GM23338 (cell line): ENCODE data around the gene NDUFA6.
A peak's percentile ranks its signal among the peaks of the same experiment; 100 is the strongest.

ENCODE experiments used
- CREB1 ChIP-seq: fragments of 250-450 bp; sonication (Bioruptor Pico); IDR thresholded peaks from 2 replicates; pipeline ENCODE4 v1.5.0; 2020; ENCODE audit warnings: low read depth, mild to moderate bottlenecking, moderate library complexity
- EZH2 ChIP-seq: fragments of 200-600 bp; sonication (generic); IDR thresholded peaks from one replicate; pipeline ENCODE4 v1.8.0; 2017; ENCODE audit warnings: antibody characterized with exemption, mild to moderate bottlenecking, low read depth; ENCODE audit not compliant: unreplicated experiment
- EZH2phosphoT487 ChIP-seq: fragments of 200-600 bp; sonication (generic); IDR thresholded peaks from one replicate; pipeline ENCODE4 v1.8.1; 2018; ENCODE audit warnings: antibody characterized with exemption; ENCODE audit not compliant: unreplicated experiment
- JUNB ChIP-seq: IDR thresholded peaks from one replicate; pipeline ENCODE4 v1.6.1; 2016; ENCODE audit warnings: antibody characterized with exemption; ENCODE audit not compliant: unreplicated experiment
- POLR2AphosphoS5 ChIP-seq: IDR thresholded peaks from 2 replicates; pipeline ENCODE4 v1.6.1; 2016; ENCODE audit warnings: antibody characterized with exemption, low read depth
- STAT1 ChIP-seq: IDR thresholded peaks from one replicate; pipeline ENCODE4 v1.6.1; 2016; ENCODE audit warnings: antibody characterized with exemption; ENCODE audit not compliant: unreplicated experiment
- ZNF114 ChIP-seq: fragments of 250-450 bp; sonication (Bioruptor Pico); IDR thresholded peaks from 2 replicates; pipeline ENCODE4 v1.5.0; 2020; ENCODE audit warnings: mild to moderate bottlenecking, moderate library complexity
- ZNF331 ChIP-seq: fragments of 250-450 bp; sonication (Bioruptor Pico); IDR thresholded peaks from 2 replicates; pipeline ENCODE4 v1.5.0; 2020; ENCODE audit warnings: low read depth, mild to moderate bottlenecking, moderate library complexity
- TF ChIP-seq, protein P1 (sequence below), 2 experiments: fragments of 200-600 bp in 1 of 2; sonication (generic) in 1 of 2; conservative IDR thresholded peaks; 2 replicates each; pipeline versions ENCODE4 v1.5.1 to v1.6.1; 2016 to 2017; ENCODE audit warnings: antibody characterized with exemption in 2 of 2, low read depth in 2 of 2, mild to moderate bottlenecking in 2 of 2, moderate library complexity in 1 of 2
- TF ChIP-seq, protein P2 (sequence below): IDR thresholded peaks from one replicate; pipeline ENCODE4 v1.6.1; 2018; ENCODE audit warnings: antibody characterized with exemption; ENCODE audit not compliant: unreplicated experiment
- TF ChIP-seq, protein P3 (sequence below): IDR thresholded peaks from 2 replicates; pipeline ENCODE4 v1.6.1; 2016; ENCODE audit warnings: antibody characterized with exemption
- TF ChIP-seq, protein P4 (sequence below): fragments of 250-450 bp; sonication (Bioruptor Pico); IDR thresholded peaks from 2 replicates; pipeline ENCODE4 v1.5.0; 2020; ENCODE audit warnings: mild to moderate bottlenecking, moderate library complexity

DNA sequence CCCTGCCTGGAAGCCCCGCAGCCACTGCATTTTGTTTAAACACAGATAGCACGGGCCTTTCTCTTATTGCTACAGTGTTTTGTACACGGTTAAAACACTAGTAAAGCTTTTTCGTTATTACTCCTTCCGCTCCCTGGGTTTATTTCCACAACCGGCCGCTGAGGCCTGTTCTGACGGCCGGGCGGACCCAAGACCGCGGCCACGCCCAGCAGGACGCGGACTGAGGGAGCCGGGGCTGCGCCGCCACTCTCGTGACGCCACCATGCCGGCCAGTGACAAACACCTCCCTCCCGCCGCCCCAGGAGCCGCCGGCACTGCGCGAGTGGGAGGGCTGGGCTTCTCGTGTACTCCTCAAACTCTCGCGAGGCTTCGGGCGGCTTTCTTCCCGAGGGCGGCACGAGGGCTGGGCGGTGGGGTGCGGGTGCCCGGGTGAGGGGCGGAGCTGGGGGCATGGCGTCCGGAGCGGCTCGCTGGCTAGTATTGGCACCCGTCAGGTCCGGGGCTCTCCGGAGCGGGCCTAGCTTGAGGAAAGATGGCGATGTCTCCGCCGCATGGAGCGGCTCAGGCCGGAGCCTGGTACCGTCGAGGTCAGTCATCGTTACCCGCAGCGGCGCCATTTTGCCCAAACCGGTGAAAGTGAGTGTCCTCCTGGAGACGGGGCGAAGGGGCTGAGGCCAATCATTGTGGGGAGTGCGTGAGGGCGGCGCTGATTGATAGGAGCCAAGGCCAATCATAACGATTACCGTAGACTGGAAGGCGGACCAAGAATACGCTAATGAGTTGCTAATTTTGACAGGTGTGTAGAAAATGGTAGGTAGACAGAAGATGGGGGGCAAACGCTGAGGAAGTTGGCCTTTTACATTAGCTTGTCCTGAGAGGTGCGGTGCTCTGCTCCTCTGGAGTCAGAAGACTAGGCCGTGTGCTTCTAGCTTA, 11.0 kb downstream of the NDUFA6 start, which contains the start of gene SMDT1:
- TF ChIP-seq, protein P1, sequence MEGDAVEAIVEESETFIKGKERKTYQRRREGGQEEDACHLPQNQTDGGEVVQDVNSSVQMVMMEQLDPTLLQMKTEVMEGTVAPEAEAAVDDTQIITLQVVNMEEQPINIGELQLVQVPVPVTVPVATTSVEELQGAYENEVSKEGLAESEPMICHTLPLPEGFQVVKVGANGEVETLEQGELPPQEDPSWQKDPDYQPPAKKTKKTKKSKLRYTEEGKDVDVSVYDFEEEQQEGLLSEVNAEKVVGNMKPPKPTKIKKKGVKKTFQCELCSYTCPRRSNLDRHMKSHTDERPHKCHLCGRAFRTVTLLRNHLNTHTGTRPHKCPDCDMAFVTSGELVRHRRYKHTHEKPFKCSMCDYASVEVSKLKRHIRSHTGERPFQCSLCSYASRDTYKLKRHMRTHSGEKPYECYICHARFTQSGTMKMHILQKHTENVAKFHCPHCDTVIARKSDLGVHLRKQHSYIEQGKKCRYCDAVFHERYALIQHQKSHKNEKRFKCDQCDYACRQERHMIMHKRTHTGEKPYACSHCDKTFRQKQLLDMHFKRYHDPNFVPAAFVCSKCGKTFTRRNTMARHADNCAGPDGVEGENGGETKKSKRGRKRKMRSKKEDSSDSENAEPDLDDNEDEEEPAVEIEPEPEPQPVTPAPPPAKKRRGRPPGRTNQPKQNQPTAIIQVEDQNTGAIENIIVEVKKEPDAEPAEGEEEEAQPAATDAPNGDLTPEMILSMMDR (conservative IDR thresholded peaks at IDR 0.05; ENCODE audit: low read depth in 2 of 2): no peak
- no peak for TF ChIP-seq EZH2
- peak; percentile 85 for TF ChIP-seq POLR2AphosphoS5
- TF ChIP-seq, protein P2, sequence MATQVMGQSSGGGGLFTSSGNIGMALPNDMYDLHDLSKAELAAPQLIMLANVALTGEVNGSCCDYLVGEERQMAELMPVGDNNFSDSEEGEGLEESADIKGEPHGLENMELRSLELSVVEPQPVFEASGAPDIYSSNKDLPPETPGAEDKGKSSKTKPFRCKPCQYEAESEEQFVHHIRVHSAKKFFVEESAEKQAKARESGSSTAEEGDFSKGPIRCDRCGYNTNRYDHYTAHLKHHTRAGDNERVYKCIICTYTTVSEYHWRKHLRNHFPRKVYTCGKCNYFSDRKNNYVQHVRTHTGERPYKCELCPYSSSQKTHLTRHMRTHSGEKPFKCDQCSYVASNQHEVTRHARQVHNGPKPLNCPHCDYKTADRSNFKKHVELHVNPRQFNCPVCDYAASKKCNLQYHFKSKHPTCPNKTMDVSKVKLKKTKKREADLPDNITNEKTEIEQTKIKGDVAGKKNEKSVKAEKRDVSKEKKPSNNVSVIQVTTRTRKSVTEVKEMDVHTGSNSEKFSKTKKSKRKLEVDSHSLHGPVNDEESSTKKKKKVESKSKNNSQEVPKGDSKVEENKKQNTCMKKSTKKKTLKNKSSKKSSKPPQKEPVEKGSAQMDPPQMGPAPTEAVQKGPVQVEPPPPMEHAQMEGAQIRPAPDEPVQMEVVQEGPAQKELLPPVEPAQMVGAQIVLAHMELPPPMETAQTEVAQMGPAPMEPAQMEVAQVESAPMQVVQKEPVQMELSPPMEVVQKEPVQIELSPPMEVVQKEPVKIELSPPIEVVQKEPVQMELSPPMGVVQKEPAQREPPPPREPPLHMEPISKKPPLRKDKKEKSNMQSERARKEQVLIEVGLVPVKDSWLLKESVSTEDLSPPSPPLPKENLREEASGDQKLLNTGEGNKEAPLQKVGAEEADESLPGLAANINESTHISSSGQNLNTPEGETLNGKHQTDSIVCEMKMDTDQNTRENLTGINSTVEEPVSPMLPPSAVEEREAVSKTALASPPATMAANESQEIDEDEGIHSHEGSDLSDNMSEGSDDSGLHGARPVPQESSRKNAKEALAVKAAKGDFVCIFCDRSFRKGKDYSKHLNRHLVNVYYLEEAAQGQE: no peak
- no peak for TF ChIP-seq JUNB
- no peak for TF ChIP-seq EZH2phosphoT487
- TF ChIP-seq, protein P3, sequence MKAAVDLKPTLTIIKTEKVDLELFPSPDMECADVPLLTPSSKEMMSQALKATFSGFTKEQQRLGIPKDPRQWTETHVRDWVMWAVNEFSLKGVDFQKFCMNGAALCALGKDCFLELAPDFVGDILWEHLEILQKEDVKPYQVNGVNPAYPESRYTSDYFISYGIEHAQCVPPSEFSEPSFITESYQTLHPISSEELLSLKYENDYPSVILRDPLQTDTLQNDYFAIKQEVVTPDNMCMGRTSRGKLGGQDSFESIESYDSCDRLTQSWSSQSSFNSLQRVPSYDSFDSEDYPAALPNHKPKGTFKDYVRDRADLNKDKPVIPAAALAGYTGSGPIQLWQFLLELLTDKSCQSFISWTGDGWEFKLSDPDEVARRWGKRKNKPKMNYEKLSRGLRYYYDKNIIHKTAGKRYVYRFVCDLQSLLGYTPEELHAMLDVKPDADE: no peak
- no peak for TF ChIP-seq ZNF331
- TF ChIP-seq, protein P4, sequence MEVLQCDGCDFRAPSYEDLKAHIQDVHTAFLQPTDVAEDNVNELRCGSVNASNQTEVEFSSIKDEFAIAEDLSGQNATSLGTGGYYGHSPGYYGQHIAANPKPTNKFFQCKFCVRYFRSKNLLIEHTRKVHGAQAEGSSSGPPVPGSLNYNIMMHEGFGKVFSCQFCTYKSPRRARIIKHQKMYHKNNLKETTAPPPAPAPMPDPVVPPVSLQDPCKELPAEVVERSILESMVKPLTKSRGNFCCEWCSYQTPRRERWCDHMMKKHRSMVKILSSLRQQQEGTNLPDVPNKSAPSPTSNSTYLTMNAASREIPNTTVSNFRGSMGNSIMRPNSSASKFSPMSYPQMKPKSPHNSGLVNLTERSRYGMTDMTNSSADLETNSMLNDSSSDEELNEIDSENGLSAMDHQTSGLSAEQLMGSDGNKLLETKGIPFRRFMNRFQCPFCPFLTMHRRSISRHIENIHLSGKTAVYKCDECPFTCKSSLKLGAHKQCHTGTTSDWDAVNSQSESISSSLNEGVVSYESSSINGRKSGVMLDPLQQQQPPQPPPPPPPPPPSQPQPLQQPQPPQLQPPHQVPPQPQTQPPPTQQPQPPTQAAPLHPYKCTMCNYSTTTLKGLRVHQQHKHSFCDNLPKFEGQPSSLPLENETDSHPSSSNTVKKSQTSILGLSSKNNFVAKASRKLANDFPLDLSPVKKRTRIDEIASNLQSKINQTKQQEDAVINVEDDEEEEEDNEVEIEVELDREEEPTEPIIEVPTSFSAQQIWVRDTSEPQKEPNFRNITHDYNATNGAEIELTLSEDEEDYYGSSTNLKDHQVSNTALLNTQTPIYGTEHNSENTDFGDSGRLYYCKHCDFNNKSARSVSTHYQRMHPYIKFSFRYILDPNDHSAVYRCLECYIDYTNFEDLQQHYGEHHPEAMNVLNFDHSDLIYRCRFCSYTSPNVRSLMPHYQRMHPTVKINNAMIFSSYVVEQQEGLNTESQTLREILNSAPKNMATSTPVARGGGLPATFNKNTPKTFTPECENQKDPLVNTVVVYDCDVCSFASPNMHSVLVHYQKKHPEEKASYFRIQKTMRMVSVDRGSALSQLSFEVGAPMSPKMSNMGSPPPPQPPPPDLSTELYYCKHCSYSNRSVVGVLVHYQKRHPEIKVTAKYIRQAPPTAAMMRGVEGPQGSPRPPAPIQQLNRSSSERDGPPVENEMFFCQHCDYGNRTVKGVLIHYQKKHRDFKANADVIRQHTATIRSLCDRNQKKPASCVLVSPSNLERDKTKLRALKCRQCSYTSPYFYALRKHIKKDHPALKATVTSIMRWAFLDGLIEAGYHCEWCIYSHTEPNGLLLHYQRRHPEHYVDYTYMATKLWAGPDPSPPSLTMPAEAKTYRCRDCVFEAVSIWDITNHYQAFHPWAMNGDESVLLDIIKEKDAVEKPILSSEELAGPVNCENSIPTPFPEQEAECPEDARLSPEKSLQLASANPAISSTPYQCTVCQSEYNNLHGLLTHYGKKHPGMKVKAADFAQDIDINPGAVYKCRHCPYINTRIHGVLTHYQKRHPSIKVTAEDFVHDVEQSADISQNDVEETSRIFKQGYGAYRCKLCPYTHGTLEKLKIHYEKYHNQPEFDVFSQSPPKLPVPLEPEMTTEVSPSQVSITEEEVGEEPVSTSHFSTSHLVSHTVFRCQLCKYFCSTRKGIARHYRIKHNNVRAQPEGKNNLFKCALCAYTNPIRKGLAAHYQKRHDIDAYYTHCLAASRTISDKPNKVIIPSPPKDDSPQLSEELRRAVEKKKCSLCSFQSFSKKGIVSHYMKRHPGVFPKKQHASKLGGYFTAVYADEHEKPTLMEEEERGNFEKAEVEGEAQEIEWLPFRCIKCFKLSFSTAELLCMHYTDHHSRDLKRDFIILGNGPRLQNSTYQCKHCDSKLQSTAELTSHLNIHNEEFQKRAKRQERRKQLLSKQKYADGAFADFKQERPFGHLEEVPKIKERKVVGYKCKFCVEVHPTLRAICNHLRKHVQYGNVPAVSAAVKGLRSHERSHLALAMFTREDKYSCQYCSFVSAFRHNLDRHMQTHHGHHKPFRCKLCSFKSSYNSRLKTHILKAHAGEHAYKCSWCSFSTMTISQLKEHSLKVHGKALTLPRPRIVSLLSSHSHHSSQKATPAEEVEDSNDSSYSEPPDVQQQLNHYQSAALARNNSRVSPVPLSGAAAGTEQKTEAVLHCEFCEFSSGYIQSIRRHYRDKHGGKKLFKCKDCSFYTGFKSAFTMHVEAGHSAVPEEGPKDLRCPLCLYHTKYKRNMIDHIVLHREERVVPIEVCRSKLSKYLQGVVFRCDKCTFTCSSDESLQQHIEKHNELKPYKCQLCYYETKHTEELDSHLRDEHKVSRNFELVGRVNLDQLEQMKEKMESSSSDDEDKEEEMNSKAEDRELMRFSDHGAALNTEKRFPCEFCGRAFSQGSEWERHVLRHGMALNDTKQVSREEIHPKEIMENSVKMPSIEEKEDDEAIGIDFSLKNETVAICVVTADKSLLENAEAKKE (CRISPR knock-in tag): no peak
- TF ChIP-seq ZNF114 (CRISPR knock-in tag): no peak
- TF ChIP-seq CREB1 (CRISPR knock-in tag): peak; percentile 81
- no peak for TF ChIP-seq STAT1
